GM20431 (cell line): ENCODE measurements around the gene CACNA1C.
"Not testable (repeated sequence)": the region's sequence is repeated elsewhere in the genome, so short reads cannot be mapped to it uniquely, and the experiment has no call there.

ENCODE experiments used
- in situ Hi-C: fragments of 300-500 bp; cut with MseI, MboI; formaldehyde crosslinking; loops from one replicate; pipeline ENCODE4 v1.15.0; 2020; ENCODE audit warnings: low sequenced_read_pairs; ENCODE audit not compliant: unreplicated experiment

The CACNA1C gene

DNA sequence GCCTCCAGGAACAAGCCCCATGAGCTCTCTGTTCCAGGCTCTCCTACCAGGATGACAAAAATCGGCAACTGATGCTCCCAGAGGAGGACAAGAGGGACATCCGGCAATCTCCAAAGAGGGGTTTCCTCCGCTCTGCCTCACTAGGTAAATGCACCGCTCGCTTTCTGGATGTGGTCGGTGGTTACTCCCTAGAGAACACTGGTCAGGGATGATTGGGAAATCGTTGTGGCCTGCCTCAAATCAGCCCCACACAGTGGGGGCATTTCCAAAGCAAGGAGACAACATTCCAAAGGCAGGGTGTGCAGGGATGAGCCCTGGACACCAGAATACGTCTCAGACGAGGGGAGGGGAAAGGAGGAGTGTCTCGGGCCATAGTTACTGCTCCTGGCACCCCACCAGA is 689.2 kb downstream of the CACNA1C start:
- in situ Hi-C loops = not testable (repeated sequence)

- in situ Hi-C loops = no loop called here
Measured at GRCh38 chr12:2743478-2743877, 690.7 kb downstream of the CACNA1C start.

DNA sequence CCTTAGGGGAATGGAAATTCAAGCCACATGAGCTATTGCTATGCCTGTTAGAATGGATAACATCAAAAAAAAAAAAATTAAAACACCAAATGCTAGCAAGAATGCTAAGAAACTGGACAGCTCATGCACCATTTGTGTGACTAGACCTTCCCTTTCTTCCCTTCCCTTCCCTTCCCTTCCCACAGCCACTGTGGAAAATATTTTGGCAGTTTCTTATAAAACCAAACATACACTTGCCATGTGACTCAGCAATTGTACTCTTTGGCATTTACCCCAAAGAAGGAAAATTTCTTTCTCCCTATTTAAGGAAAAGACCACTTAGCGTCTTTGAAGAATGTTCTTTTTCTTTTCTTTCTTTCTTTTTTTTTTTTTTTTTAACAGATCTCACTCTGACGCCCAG is 692.9 kb downstream of the CACNA1C start:
- in situ Hi-C loops = no loop called here
